ENCODE data around the gene COL4A2. TPM values are rescaled to one million over a fixed set of nuclear protein-coding genes. Genes with fewer than 3 reads are reported as not detected.
A peak's percentile ranks its signal among the peaks of the same experiment; 100 is the strongest.

COL4A2 gene
- total RNA-seq, 1 donor from 2014 or later = 417 TPM

GRCh38 chr13:110556224-110556606 lies 249.1 kb downstream of the COL4A2 start:
- intact Hi-C loops (cut with DNase I) = no loop called here
- ATAC-seq = no peak
- DNase-seq (ENCODE audit: low spot score) = no peak

- DNase-seq (ENCODE audit: low spot score) = no peak
Measured at GRCh38 chr13:110557082-110557481, 250.0 kb downstream of the COL4A2 start.

GRCh38 chr13:110557610-110558305 lies 250.7 kb downstream of the COL4A2 start:
- ATAC-seq = no peak
- intact Hi-C loops (cut with DNase I) = no loop called here
- peak; percentile 61 for DNase-seq (ENCODE audit: low spot score)

More at GRCh38 chr13:110557082-110557481, 250.0 kb downstream of the COL4A2 start:
- no peak for ATAC-seq
- intact Hi-C loops (cut with DNase I) = no loop called here

- DNase-seq (ENCODE audit: low spot score) (no peak), ATAC-seq (peak; percentile 30)
- intact Hi-C loops (cut with DNase I) = no loop called here
Measured at GRCh38 chr13:110559429-110559943, 252.4 kb downstream of the COL4A2 start.

GRCh38 chr13:110559986-110560385 lies 252.9 kb downstream of the COL4A2 start:
- ATAC-seq (no peak), DNase-seq (ENCODE audit: low spot score) (no peak)
- intact Hi-C loops (cut with DNase I) = loop anchor here (5.0 kb wide), 1 partner anchor 38 kb away; no protein-coding TSS in a partner anchor

DNA sequence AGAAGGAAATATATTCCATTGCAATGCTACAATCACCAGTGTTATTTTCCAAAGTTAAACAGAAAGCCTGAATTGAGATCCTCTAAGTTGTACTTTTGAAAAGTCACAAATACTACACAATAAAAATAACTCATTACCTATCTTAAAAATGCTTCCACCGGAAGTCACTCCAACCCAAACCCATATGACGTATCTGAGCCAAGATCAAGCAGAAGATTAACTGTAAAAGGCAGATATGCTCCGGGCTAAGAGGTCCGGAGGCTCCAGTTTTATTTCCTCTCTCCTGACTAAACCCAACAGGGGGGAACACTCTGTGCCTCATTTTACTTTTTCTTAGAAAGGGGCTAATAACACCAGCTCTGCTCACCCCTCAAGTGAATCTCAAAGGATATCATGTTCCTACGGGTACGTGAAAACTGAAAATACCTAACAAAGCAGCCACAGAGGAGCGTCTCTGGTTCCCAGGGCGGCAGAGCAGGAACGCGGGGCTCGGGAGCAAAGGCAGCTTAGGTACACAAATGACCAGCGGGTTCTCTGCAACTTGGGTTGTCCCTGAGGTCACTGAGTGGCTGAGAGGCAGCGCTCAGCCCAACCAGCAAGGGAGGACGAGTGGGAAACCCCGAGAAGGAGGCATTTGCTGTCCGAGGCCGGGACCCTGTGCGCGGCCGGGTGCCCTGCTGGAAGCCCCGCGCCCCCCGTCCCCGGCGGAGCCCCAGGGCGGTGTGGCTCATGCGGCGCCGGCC lies 253.7 kb downstream of the COL4A2 start:
- ATAC-seq (peak; percentile 42), DNase-seq (ENCODE audit: low spot score) (no peak)
- intact Hi-C loops (cut with DNase I) = loop anchor here (5.0 kb wide), 1 partner anchor 38 kb away; no protein-coding TSS in a partner anchor

GRCh38 chr13:110561344-110562035 lies 254.4 kb downstream of the COL4A2 start, which contains the start of gene RAB20:
Gene RAB20 (minus strand): TSS chr13:110561722. CDS start chr13:110561519, 203 bp downstream.
- intact Hi-C loops (cut with DNase I) = loop anchor here (5.0 kb wide), 1 partner anchor 39 kb away; no protein-coding TSS in a partner anchor
- DNase-seq (ENCODE audit: low spot score) = peak; percentile 94
- ATAC-seq = peak; percentile 91

GRCh38 chr13:110562036-110562597 lies 255.0 kb downstream of the COL4A2 start:
- DNase-seq (ENCODE audit: low spot score) = no peak
- ATAC-seq = no peak
- intact Hi-C loops (cut with DNase I) = loop anchor here (5.0 kb wide), 1 partner anchor 40 kb away; no protein-coding TSS in a partner anchor

Small RNA genes within 50 kb of the gene (microRNA-seq; reads per million reads assigned to microRNA genes)
- not detected for gene MIR8073

Other genes starting within 250 kb of the COL4A2 start
- 423 TPM for gene COL4A1, start 127 bp upstream of the COL4A2 start, total RNA-seq

All from sciatic nerve (tissue), 2 donors.